H1 (cell line): ENCODE measurements around the gene IRF8. TPM values are rescaled to one million over a fixed set of nuclear protein-coding genes. Genes with fewer than 3 reads are reported as not detected.

ENCODE experiments used
- CTCF ChIA-PET: fragments of 300-600 bp; sonication (Branson Sonifier 250); formaldehyde crosslinking; loops from one replicate; lab custom pipeline; 2021; ENCODE audit not compliant: partially characterized antibody; lab: Charles Lee
- POLR2A ChIA-PET: fragments of 300-600 bp; sonication (Branson Sonifier 250); formaldehyde crosslinking; loops from one replicate; lab custom pipeline; 2021; ENCODE audit warnings: inconsistent platforms; ENCODE audit not compliant: partially characterized antibody; lab: Charles Lee
- DNase-seq, 2 experiments: peaks; one replicate each; pipeline versions ENCODE4 v3.0.0 to v3.0.0-alpha.2; 2010 to 2022; ENCODE audit warnings: low spot score in 2 of 2, low read depth in 1 of 2, mixed read lengths in 1 of 2
- FAIRE-seq: peaks from 2 replicates; lab custom pipeline; 2011; peaks lifted over from hg19 to GRCh38; lab: Jason Lieb, UNC
- H2AFZ ChIP-seq: 2 replicates; pipeline ENCODE4 v1.8.1; 2012; ENCODE audit warnings: low read length, inconsistent platforms
- H2AK5ac ChIP-seq: 2 replicates; pipeline ENCODE4 v1.6.1; 2013; ENCODE audit warnings: low read depth, low read length
- H2BK120ac ChIP-seq: replicated peaks from 2 replicates; pipeline ENCODE3; 2013; ENCODE audit warnings: low read depth, low read length, inconsistent platforms
- H2BK12ac ChIP-seq: 2 replicates; pipeline ENCODE4 v1.6.1; 2013; ENCODE audit warnings: low read depth, low read length
- H2BK15ac ChIP-seq: 2 replicates; pipeline ENCODE4 v1.6.1; 2013; ENCODE audit warnings: low read length
- H2BK20ac ChIP-seq: 2 replicates; pipeline ENCODE4 v1.6.1; 2013; ENCODE audit warnings: low read length
- H2BK5ac ChIP-seq: 2 replicates; pipeline ENCODE4 v1.6.1; 2013; ENCODE audit warnings: low read depth, low read length
- H3K14ac ChIP-seq: 2 replicates; pipeline ENCODE4 v1.6.1; 2013; ENCODE audit warnings: inconsistent platforms; ENCODE audit not compliant: insufficient read length
- H3K18ac ChIP-seq: 2 replicates; pipeline ENCODE4 v1.6.1; 2013; ENCODE audit warnings: low read length; ENCODE audit errors: extremely low read depth
- H3K23ac ChIP-seq: 2 replicates; pipeline ENCODE4 v1.6.1; 2013; ENCODE audit warnings: inconsistent platforms; ENCODE audit not compliant: insufficient read length
- H3K23me2 ChIP-seq: 2 replicates; pipeline ENCODE4 v1.6.1; 2013; ENCODE audit warnings: low read depth, low read length
- H3K27ac ChIP-seq: 2 replicates; pipeline ENCODE4 v1.6.1; 2011; ENCODE audit warnings: low read depth, low read length, inconsistent platforms
- H3K27me3 ChIP-seq, 4 experiments: replicated peaks in 1 of 4; 1 replicate in 1 of 4; 2 replicates in 3 of 4; pipeline versions ENCODE4 v1.6.1 to v1.8.1; 2011 to 2013; ENCODE audit warnings: low read length in 3 of 4, mild to moderate bottlenecking in 3 of 4, inconsistent platforms in 2 of 4, mixed read lengths in 2 of 4, moderate library complexity in 1 of 4; ENCODE audit not compliant: control insufficient read depth in 3 of 4, insufficient read depth in 3 of 4; ENCODE audit errors: extremely low read depth in 1 of 4
- H3K36me3 ChIP-seq, 4 experiments: 2 replicates each; pipeline versions ENCODE4 v1.6.1 to v1.8.1; 2011 to 2013; ENCODE audit warnings: mild to moderate bottlenecking in 4 of 4, low read length in 3 of 4, moderate library complexity in 2 of 4, control low read depth in 1 of 4, inconsistent platforms in 1 of 4; ENCODE audit not compliant: insufficient read depth in 4 of 4, control insufficient read depth in 2 of 4
- H3K4ac ChIP-seq: replicated peaks from 2 replicates; pipeline ENCODE3; 2013; ENCODE audit warnings: low read length, low read depth, mixed read lengths, inconsistent platforms; ENCODE audit not compliant: insufficient read length
- H3K4me1 ChIP-seq, 4 experiments: replicated peaks in 1 of 4; 1 replicate in 1 of 4; 2 replicates in 3 of 4; pipeline versions ENCODE4 v1.6.1 to v1.8.1; 2011 to 2013; ENCODE audit warnings: low read length in 3 of 4, inconsistent platforms in 2 of 4, mixed read lengths in 1 of 4; ENCODE audit not compliant: insufficient read depth in 4 of 4, control insufficient read depth in 3 of 4
- H3K4me2 ChIP-seq, 2 experiments: 2 replicates each; pipeline versions ENCODE4 v1.6.1 to v1.8.1; 2011 to 2013; ENCODE audit warnings: low read depth in 2 of 2, low read length in 2 of 2, control low read depth in 1 of 2, inconsistent platforms in 1 of 2, mild to moderate bottlenecking in 1 of 2; ENCODE audit not compliant: insufficient read depth in 1 of 2
- H3K4me3 ChIP-seq, 4 experiments: fragments of 200-600, 300-600 bp in 1 of 4; sonication (generic), shearing (Covaris generic), sonication (Bioruptor Twin) in 1 of 4; 2 replicates each; pipeline versions ENCODE4 v1.5.1 to v1.8.1; 2011 to 2016; ENCODE audit warnings: low read length in 4 of 4, low read depth in 3 of 4, control low read depth in 2 of 4, inconsistent platforms in 2 of 4, mild to moderate bottlenecking in 2 of 4, mixed read lengths in 1 of 4, moderate library complexity in 1 of 4; ENCODE audit not compliant: insufficient read depth in 2 of 4; ENCODE audit errors: extremely low read depth in 1 of 4
- H3K56ac ChIP-seq: replicated peaks from 2 replicates; pipeline ENCODE3; 2013; ENCODE audit warnings: low read depth, mild to moderate bottlenecking, mixed read lengths, low read length, inconsistent platforms; ENCODE audit not compliant: insufficient read length
- H3K79me1 ChIP-seq: 2 replicates; pipeline ENCODE4 v1.6.1; 2013; ENCODE audit warnings: low read depth, low read length, control low read depth
- H3K79me2 ChIP-seq, 2 experiments: 2 replicates each; pipeline versions ENCODE4 v1.6.1 to v1.8.1; 2012 to 2013; ENCODE audit warnings: low read length in 2 of 2, mild to moderate bottlenecking in 2 of 2, inconsistent platforms in 1 of 2; ENCODE audit not compliant: insufficient read depth in 2 of 2, control insufficient read depth in 1 of 2
- H3K9ac ChIP-seq, 4 experiments: replicated peaks in 1 of 4; 1 replicate in 1 of 4; 2 replicates in 3 of 4; pipeline versions ENCODE4 v1.6.1 to v1.8.1; 2011 to 2013; ENCODE audit warnings: low read depth in 3 of 4, low read length in 3 of 4, control low read depth in 2 of 4, mild to moderate bottlenecking in 2 of 4, moderate library complexity in 2 of 4, inconsistent platforms in 1 of 4; ENCODE audit errors: extremely low read depth in 1 of 4
- H3K9me3 ChIP-seq, 2 experiments: 2 replicates each; pipeline versions ENCODE4 v1.6.1 to v1.8.1; 2012 to 2013; ENCODE audit warnings: mild to moderate bottlenecking in 2 of 2, moderate library complexity in 2 of 2, control low read depth in 1 of 2, inconsistent platforms in 1 of 2, low read depth in 1 of 2, low read length in 1 of 2, mixed read lengths in 1 of 2; ENCODE audit not compliant: insufficient read depth in 2 of 2
- H4K20me1 ChIP-seq, 2 experiments: replicated peaks in 1 of 2; 2 replicates each; pipeline versions ENCODE3 to v1.8.1; 2011 to 2013; ENCODE audit warnings: inconsistent platforms in 2 of 2, low read length in 2 of 2, mild to moderate bottlenecking in 1 of 2; ENCODE audit not compliant: insufficient read depth in 2 of 2, control insufficient read depth in 1 of 2
- H4K5ac ChIP-seq: 2 replicates; pipeline ENCODE4 v1.6.1; 2013; ENCODE audit warnings: low read length, low read depth, mixed read lengths, inconsistent platforms; ENCODE audit not compliant: insufficient read length
- H4K8ac ChIP-seq: 2 replicates; pipeline ENCODE4 v1.8.0; 2013; ENCODE audit warnings: mild to moderate bottlenecking, moderate library complexity, low read length, inconsistent platforms; ENCODE audit not compliant: insufficient read depth; ENCODE audit errors: extremely low read depth
- H4K91ac ChIP-seq: replicated peaks from 2 replicates; pipeline ENCODE3; 2013; ENCODE audit warnings: low read length, mixed read lengths, inconsistent platforms; ENCODE audit not compliant: insufficient read length
- BRCA1 ChIP-seq: IDR thresholded peaks from 2 replicates; pipeline ENCODE4 v1.6.1; 2012; ENCODE audit warnings: low read depth, low read length, improper control_type of control experiment
- CHD1 ChIP-seq: IDR thresholded peaks from 2 replicates; pipeline ENCODE4 v1.6.1; 2012; ENCODE audit warnings: low read depth, low read length, improper control_type of control experiment
- EZH2 ChIP-seq: fragments of 200-600 bp; sonication (generic); IDR thresholded peaks from 2 replicates; pipeline ENCODE4 v1.7.1; 2012; ENCODE audit warnings: low read depth, mild to moderate bottlenecking, moderate library complexity, low read length, inconsistent platforms; ENCODE audit not compliant: severe bottlenecking
- POLR2A ChIP-seq, 2 experiments: IDR thresholded peaks; 1 replicate in 1 of 2; 2 replicates in 1 of 2; pipeline ENCODE4 v1.6.1; 2011; ENCODE audit warnings: low read depth in 2 of 2, low read length in 2 of 2, mild to moderate bottlenecking in 2 of 2; ENCODE audit errors: control extremely low read depth in 1 of 2
- SAP30 ChIP-seq: fragments of 300-600 bp; sonication (generic); IDR thresholded peaks from 2 replicates; pipeline ENCODE4 v1.7.1; 2012; ENCODE audit warnings: low read length, moderate library complexity, mild to moderate bottlenecking, inconsistent platforms; ENCODE audit not compliant: insufficient read depth, insufficient replicate concordance
- WGBS, 2 experiments: shearing (Covaris generic) in 1 of 2; methylation state at CpG; one replicate each; pipeline versions ENCODE4 v1.1.6 to v1.1.7; 2013 to 2015; ENCODE audit warnings: low lambda C conversion rate in 2 of 2, mixed read lengths in 2 of 2, inconsistent platforms in 1 of 2, low coverage in 1 of 2, missing lambda C conversion rate in 1 of 2; ENCODE audit not compliant: insufficient replicate concordance in 2 of 2, insufficient coverage in 1 of 2, insufficient read length in 1 of 2; ENCODE audit errors: extremely low coverage in 1 of 2, missing lambda C conversion rate in 1 of 2; 5-methylcytosine and 5-hydroxymethylcytosine counted together
- polyA plus RNA-seq, 7 experiments: library from polyadenylated mRNA; depleted of rRNA in 3 of 7; stranded (reverse) in 5 of 7; unstranded in 2 of 7; fragments of >200 nt in 5 of 7; fragments of 200-250 nt in 2 of 7; gene quantifications; 1 replicate in 5 of 7; 2 replicates in 1 of 7; 4 replicates in 1 of 7; pipeline versions ENCODE4 v1.2.1 to v1.2.3, GENCODE V29; 2011 to 2013; ENCODE audit warnings: missing spikeins in 2 of 7, mixed read lengths in 2 of 7
- total RNA-seq: library from RNA; stranded (reverse); fragmentation: NEBNext Ultra II Directional; extraction: Animal tissue kit (Norgen Biotek cat#: 25700); gene quantifications from 2 replicates; pipeline ENCODE4 v1.2.1, GENCODE V29; 2021

Gene IRF8
- total and polyA plus RNA-seq, 2 of the 8 experiments (the other 6 are each of a cell fraction or from before 2014, with no cell fraction given): 0.35 to 2.0 TPM

DNA sequence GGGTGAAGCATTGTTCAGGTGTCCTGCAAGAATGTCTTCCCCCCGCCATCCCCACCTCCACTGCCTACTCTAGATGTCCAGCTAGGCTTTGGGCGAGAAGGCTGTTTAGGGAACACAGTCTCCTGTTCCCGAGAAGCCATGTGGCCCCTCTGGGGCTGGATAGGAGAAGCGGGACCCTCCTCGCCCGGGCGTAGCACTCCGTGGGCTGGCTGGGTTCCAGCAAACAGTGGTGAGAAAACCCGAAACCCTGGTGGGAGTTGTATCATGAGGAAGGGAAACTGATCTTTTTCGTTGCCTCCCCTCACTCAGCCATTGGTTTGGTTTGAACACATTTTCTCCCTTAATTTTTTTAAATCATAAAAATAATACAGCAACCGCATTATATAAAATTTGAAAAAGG lies 56.6 kb downstream of the IRF8 start:
- H3K79me1 ChIP-seq: no peaks in the 10 kb centered on the region
- H3K9me3 ChIP-seq: no peaks in the 10 kb centered on the region
- H4K8ac ChIP-seq: no peak overlapping the region; the same call in 1 of the 2 replicates
- no peaks in the 10 kb centered on the region for H3K4me1 ChIP-seq
- no peak overlapping the region for H2BK12ac ChIP-seq
- H3K79me2 ChIP-seq: no peaks in the 10 kb centered on the region
- DNase-seq (no peak), FAIRE-seq (no peak)
- H3K4me2 ChIP-seq: no peak overlapping the region
- WGBS, 2 experiments: 92% methylated on average over 11 of the region's 11 CpGs; no CpG with 5 or more reads in 1 of the 2 experiments
- peaks cover 0 to 1% of the 10 kb centered on the region in 2 experiments for H4K20me1 ChIP-seq
- H4K5ac ChIP-seq: no peak overlapping the region
- H3K23ac ChIP-seq: no peak overlapping the region
- no peak overlapping the region for H3K56ac ChIP-seq
- H3K4ac ChIP-seq: no peak overlapping the region
- no peak overlapping the region for H2BK120ac ChIP-seq
- H3K9ac ChIP-seq: no peak overlapping the region
- H3K27ac ChIP-seq: no peak overlapping the region
- H3K36me3 ChIP-seq: no peaks in the 10 kb centered on the region
- no peak overlapping the region for H2AFZ ChIP-seq
- no peak overlapping the region for H2BK20ac ChIP-seq
- no peak overlapping the region for H4K91ac ChIP-seq
- H2AK5ac ChIP-seq: no peak overlapping the region
- ChIA-PET CTCF (interaction anchor here (0.5 to 0.9 kb wide), 2 partner anchors 31 to 117 kb away, joined by 3 read pairs; no protein-coding TSS in a partner anchor), POLR2A (no interaction called here)
- no peak overlapping the region for H2BK5ac ChIP-seq
- no peak overlapping the region for H3K14ac ChIP-seq
- H3K4me3 ChIP-seq: no peak overlapping the region
- H2BK15ac ChIP-seq: no peak overlapping the region
- no peak overlapping the region for H3K18ac ChIP-seq
- no peaks in the 10 kb centered on the region; a peak in 1 of 7 replicates for H3K27me3 ChIP-seq
- H3K23me2 ChIP-seq: no peaks in the 10 kb centered on the region
- no peak for TF ChIP-seq EZH2
- no peak for TF ChIP-seq POLR2A (IDR thresholded peaks at IDR 0.05; ENCODE audit: control extremely low read depth in 1 of 2, low read depth in 2 of 2, low read length in 2 of 2)
- no peak for TF ChIP-seq SAP30
- no peak for TF ChIP-seq CHD1
- TF ChIP-seq BRCA1: no peak
